ENCODE results near the gene SMAD4.
A peak's percentile ranks its signal among the peaks of the same experiment; 100 is the strongest.
"Not testable (repeated sequence)": the region's sequence is repeated elsewhere in the genome, so short reads cannot be mapped to it uniquely, and the experiment has no call there.

Gene SMAD4

GRCh38 chr18:51072586-51073313 is 42.7 kb downstream of the SMAD4 start:
- DNase-seq, result no peak

- DNase-seq, result no peak
Measured at GRCh38 chr18:51074605-51075004, 44.6 kb downstream of the SMAD4 start.

- DNase-seq, result no peak
Measured at GRCh38 chr18:51076503-51076902, 46.5 kb downstream of the SMAD4 start.

DNA sequence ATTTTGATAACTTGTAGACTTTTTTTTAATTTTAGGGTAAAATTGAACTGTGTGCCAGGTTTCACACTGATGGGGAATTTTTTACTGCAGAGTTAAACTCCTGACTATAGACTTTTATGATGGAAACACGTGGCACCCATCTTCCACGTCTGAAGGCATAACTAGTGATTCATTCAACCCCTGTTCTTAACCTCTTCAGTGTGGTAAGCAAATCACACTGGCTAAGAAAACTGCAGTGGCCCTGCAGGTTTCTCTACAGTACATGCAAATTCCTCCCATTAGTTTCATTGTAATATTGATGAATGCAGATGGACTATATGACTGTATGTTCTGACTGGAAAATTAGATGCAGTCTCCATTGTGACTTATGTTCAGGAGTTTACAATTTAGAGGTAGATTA is 47.2 kb downstream of the SMAD4 start:
- no peak for DNase-seq

DNA sequence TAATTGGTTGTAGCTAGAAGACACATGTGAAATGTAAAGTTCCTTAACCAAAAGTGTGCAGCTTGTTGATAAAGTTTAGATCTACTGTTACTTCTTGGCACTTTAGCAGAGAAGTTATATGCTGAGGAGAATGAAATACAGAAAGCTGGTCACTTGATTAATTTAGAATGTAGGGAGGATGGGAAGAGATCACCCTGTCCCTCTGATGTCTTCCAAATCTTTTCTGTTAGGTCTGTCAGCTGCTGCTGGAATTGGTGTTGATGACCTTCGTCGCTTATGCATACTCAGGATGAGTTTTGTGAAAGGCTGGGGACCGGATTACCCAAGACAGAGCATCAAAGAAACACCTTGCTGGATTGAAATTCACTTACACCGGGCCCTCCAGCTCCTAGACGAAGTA is 48.0 kb downstream of the SMAD4 start:
- DNase-seq, result no peak

DNA sequence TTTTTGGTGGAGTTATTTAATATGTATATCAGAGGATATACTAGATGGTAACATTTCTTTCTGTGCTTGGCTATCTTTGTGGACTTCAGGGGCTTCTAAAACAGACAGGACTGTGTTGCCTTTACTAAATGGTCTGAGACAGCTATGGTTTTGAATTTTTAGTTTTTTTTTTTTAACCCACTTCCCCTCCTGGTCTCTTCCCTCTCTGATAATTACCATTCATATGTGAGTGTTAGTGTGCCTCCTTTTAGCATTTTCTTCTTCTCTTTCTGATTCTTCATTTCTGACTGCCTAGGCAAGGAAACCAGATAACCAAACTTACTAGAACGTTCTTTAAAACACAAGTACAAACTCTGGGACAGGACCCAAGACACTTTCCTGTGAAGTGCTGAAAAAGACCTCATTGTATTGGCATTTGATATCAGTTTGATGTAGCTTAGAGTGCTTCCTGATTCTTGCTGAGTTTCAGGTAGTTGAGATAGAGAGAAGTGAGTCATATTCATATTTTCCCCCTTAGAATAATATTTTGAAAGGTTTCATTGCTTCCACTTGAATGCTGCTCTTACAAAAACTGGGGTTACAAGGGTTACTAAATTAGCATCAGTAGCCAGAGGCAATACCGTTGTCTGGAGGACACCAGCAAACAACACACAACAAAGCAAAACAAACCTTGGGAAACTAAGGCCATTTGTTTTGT is 52.7 kb downstream of the SMAD4 start:
- DNase-seq, result no peak

DNA sequence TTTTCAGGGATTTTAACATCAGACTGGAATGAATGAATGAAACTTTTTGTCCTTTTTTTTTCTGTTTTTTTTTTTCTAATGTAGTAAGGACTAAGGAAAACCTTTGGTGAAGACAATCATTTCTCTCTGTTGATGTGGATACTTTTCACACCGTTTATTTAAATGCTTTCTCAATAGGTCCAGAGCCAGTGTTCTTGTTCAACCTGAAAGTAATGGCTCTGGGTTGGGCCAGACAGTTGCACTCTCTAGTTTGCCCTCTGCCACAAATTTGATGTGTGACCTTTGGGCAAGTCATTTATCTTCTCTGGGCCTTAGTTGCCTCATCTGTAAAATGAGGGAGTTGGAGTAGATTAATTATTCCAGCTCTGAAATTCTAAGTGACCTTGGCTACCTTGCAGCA is 53.4 kb downstream of the SMAD4 start:
- DNase-seq, result no peak

DNA sequence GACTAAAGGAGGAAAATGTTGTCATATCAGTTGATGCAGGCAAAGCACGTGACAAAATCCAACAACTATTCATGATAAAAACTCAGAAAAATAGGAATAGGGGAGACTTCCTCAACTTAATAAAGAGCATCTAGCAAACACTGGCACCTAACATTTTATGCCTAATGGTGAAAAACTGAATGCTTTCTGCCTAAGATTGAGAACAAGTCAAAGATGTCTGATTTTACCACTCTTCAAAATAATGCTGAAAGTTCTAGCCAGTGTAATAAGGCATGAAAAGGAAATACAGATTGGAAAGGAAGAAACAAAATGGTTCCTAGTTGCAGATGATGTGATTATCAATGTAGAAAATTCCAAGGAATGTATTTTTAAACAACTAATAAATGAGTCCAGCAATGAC is 58.4 kb downstream of the SMAD4 start:
- no peak for DNase-seq

DNA sequence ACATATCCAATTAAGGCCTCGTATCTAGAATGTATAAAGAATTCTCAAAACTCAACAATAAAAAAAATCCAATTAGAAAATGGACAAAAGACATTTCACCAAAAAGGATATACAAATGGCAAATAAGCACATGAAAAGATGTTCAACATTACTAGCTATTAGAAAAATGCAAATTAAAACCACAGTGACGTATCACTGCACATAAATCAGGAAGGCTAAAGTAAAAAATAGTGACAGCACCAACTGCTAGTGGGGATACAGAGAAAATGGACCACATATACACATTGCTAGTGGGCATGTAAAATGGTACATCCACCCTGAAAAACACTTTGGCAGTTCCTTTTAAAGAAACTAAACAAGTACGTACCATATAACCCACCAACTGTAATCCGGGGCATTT is 59.7 kb downstream of the SMAD4 start:
- no peak for DNase-seq

GRCh38 chr18:51091270-51091669 is 61.3 kb downstream of the SMAD4 start:
- DNase-seq, result no peak

DNA sequence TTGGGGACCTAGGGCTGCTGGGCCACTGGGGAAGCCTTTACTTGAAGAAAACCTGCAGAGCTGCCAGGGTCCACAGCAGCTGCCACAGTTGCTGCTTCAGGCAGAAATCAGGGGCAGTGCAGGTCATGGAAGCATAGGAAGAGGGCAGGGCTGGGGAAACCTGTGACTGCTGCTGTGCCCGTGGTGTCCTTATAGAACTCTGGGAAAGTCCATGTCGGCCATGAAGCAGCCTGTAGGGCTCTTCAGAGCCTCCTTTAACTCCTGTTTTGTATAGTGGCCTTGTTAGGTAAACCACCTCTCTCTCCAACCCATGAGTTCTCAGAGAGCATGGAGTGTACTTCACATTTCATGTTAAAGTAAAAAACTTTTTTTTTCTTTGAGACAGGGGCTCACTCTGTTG is 62.1 kb downstream of the SMAD4 start:
- no peak for DNase-seq

GRCh38 chr18:51092967-51093366 is 63.0 kb downstream of the SMAD4 start:
- not testable (repeated sequence) for DNase-seq

DNA sequence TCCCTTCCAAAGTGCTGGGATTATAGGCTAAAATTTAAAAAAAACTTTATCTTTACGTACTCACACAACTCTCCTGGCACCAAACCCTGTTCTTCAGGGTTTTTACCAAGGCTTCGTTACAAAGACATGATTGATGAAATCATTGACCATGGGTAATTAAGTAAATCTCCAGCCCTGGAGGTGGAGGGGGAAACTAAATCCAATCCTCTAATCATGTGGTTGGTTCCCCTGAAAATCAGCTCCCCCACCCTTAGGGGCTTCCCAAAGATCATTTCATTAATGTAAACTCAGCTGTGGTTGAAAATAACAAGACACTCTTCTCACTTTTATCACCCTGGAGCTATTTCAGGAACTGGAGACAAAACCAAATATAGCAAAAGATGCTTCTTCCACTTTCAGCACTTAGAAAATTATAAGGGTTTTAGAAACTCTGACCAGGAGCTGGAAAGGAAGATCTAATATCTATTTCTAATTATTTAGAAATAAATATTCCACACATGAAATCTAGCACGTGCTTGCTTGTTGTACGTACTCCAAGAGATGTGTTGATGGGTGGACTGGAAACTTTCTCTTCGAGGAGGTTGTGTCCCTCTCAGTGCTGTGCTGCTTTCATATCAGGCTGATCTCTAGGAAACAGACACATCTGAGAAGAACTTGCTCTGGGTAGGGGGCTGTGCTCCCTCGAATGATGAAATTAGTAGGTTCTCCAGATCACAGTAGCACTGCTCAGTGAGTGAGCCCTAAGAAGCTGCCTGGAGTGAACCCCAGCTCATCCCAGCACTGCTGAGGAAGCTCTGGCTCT is 67.2 kb downstream of the SMAD4 start:
- DNase-seq, result no peak

- DNase-seq, result no peak
Measured at GRCh38 chr18:51098082-51098481, 68.1 kb downstream of the SMAD4 start.

DNA sequence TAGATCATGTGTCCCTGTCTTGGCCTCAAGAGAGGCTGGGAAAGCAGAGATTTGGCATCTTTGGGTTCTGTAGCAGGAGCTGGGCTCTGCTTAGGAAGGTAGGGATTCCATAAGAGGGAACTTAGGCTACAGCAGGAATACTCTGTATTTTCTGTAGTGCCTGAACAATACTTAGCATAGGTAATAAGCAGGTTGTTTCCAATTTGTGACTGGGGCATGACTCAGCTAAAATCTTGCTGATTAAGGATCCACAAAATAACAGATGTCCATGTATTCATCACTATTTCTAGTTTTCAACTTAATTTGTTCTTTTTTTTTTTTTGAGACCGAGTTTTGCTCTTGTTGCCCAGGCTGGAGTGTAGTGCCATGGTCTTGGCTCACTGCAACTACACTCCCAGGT is 68.5 kb downstream of the SMAD4 start:
- DNase-seq, result no peak

DNA sequence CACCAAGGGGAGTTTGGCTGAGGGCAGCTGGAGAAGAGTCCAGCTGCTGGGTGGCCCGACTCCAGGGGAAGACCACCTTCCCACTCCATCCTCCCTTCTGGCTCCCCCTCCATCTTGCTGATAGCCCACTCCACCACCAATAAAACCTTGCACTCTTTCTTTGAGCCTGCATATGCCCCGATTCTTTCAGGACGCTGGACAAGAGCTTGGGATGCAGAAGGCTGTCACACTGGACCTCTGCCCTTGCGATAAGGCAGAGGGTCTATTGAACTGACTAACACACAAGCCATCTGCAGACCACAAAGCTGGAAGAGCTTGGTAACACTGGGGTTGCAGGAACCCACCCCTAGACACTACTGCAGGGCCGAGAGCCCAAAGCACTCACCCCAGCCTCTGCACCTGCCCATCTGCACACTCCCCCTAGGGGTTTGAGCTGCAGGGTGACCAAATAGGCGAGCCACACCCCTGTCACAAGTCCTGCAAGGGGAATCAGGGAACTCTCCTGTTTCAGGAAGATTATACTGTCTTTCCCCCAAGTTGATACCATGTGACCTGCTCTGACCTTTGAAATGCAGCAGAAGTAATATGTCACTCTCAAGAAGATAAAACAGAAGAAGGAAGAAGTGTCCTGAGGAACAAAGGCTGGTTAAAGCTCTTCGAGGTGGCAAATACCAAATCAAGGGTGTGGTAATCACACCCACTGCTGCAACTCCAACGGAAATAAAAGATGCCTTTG is 70.5 kb downstream of the SMAD4 start:
- DNase-seq, result no peak

DNA sequence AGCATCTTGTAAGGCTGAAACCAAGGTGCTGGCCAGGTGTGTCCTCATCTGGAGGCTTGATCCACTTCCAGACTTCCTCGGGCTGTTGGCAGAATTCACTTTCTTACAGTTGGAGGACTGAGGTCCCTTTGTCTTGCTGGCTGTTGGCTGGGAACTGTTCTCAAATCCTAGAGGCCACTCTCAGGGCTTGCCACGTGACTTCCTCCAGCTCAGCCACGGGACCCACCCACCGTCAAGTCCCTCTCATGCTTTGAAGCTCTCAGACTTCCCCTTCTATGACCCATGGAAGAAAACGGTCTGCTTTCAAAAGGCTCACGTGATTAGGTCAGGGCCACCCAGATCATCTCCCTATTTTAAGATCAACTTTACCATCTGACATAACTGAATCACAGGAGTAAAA is 77.1 kb downstream of the SMAD4 start:
- no peak for DNase-seq

DNA sequence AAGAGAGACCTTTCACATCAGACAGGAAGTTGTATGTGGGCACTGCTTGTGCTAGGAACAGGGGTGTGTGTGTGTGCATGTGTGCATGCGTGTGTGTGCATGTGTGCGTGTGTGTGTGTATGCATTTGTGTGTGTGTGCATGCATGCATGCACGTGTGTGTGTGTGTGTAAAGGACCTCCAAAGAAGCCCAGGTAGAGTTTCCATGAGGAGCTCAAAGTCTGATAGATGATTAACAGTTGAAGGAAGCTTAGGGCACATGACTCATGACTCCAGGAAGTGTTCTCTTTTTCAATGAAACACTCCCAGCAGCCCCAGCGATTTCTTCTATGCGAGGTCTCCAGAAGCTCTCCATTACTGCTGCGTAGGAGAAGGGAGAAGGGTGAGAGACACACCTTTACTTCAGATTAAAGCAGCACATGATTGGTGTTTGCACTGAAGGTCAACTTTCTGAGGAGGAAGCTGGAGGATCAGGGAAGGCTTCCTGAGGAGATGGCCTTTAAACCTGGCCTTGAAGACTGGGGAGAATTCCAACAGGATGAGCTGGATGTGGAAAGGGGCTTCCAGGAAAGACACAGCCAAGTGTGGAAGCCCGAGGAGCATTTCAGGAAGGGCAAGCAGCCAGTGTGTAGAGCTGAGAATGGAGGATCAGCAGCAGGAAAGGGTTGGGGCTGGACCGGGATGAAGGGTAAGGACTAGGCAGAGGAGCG is 77.7 kb downstream of the SMAD4 start:
- no peak for DNase-seq

DNA sequence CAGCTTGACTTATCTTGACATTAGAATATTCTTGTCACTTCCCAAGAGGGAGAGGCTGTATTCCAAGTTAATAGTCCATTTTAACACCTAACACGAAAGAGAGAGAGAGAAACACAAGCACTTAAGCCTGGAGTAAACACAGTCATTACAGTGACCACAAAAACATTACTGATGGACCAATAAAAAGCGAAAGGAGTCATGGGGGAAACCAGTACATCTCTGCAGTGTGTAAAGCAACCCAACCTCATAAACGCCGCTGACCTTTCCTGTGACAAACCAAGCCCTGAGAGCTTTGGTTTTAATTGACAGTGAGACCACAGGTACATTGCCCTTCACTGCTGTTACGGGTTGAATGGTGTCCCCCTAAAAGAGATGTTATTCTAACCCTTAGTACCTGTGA is 78.3 kb downstream of the SMAD4 start:
- no peak for DNase-seq

- DNase-seq, result peak; percentile 59 to 69
Measured at GRCh38 chr18:51110073-51110797, 80.2 kb downstream of the SMAD4 start.

DNA sequence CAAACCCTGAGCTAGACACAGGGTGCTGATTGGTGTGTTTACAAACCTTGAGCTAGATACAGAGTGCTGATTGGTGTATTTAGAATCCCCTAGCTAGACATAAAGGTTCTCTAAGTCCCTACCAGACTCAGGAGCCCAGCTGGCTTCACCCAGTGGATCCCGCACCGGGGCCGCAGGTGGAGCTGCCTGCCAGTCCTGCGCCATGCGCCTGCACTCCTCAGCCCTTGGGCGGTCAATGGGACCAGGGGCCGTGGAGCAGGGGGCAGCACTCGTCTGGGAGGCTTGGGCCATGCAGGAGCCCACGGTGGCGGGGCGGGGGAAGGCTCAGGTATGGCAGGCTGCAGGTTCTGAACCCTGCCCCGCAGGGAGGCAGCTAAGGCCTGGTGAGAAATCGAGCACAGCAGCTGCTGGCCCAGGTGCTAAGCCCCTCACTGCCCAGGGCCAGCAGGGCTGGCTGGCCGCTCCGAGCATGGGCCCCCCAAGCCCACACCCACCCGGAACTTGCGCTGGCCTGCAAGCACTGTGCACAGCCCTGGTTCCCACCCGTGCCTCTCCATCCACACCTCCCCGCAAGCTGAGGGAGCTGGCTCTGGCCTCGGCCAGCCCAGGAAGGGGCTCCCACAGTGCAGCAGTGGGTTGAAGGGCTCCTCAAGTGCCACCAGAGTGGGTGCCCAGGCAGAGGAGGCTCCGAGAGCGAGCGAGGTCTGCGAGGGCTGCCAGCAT is 81.8 kb downstream of the SMAD4 start:
- not testable (repeated sequence) for DNase-seq

All from activated CD4-positive, alpha-beta T cell treated with anti-CD3 and anti-CD28 coated beads for 4 hours (primary cell).